Stimulated activated CD4-positive, alpha-beta T cell treated with anti-CD3 and anti-CD28 coated beads, Interleukin-12 subunit alpha, Interleukin-12 subunit beta, amount 100 ng/mL, for 48 hours (primary cell): ENCODE results near the gene EVX2.

Experiments used
- DNase-seq, 3 donors: peaks; one replicate each; pipeline ENCODE4 v3.0.0-alpha.2; 2020; ENCODE audit warnings: low read depth in 2 of 3, low spot score in 1 of 3

Gene EVX2

DNA sequence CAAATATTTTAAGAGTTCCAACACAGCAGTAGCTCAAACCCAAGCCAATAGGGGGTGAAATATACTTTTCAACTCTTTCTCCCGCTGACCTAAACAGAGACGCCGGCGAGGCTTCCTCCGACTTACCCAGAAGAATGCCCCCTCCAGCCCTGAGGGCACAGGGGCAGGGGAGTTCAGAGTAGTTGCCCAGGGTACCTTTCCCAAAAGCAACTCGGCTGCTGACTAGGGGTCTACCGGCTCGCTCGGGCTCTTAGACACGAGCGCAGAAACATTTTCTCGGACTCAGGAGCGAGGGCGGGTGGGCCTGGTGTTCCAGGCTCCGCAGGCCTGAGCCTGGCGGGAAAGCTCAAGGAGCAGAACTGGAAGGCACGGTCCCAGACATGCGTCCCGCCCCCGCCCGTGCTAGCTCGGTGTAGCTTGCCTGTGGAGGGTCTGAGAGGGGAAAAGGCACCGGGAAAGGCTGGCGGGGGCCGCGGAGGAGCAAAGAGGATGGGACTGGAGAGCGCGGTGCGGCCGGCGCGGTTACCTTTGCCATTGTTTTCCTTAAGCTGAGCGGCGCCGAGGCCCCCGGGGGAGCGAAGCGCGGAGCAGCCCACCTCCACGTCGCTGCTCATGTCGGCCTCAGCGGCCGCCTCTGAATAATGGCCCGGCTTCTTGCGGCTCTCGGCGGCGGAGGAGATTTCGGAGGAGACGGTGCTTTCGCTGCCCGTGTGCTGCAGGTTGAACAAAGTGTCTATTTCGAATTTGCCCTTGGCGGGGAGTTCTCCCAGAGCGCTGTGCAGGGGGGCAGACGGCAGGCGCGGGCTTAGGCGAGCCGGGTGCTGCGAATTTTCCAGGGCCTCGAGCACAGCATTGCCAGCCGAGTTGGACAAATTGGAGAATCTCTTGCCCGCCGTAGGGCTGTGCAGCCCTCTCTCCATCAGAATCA lies 674 bp downstream of the EVX2 start:
- DNase-seq: no peak

DNA sequence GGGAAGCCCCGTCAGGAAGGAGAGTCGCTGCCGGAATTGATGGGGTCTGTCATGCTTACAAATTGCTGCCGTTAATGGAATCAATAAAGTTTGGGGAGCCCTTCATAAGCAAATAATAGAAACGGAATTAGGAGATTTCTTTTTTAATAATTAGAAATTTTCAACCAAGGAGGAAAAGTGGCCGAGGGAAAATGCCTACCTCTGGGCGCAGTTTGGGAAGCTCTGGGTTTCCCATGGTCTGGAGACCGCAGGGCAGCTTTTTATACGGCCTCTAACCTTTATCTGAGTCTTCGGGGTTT lies 1.3 kb downstream of the EVX2 start:
- no peak for DNase-seq

DNA sequence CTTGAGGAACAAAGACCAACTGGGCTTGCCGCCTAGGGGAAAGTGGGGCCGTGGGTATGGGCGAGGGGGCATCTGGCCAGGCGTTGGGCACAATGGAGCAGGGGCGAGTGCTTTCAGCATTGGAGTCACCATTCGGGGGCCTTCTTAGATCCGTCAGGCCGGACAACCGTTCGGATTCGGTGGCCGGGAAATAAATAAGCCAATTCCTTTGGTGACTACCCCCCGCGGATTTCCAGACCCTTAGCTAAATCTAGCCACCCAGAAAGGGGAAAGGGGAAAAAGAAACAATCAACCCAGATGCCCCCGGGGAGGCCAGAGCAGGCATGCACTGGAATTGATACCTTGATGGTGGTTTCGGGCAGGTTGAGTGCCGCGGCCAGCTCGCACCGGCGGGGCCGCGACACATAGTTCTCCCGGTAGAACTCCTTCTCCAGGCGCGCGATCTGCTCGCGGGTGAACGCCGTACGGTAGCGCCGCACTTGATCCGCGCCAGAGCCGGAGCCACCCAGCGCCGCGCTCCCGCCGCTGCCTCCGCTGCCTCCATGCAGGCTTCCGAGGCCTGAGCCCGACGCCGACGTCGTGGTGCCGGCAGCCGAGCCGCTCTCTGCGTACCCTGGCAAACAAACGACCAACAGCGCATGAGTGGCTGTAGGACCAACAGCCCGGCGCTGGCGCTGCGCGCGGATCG lies 1.8 kb downstream of the EVX2 start:
- DNase-seq: no peak

DNA sequence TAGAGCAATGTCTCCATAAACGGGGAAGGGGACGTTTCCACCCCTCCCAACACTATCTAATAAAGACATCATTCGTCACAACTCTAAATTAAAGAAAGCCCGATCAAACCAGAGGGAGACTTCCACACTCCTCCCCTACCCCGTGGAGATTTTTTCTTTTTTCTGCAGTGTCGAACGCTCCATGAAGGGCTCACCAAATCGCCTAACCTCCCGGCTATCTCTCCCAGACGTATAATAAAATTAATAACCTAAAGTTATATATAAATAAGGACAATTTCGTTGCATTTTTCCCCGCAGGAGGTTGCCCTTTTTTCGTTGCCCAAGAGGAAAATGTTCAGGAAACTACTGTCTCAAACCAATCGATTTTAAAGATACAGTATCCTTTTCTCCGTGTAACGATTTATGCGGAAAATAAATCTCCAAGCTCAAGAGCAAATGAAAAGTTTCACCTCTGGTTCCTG lies 2.4 kb downstream of the EVX2 start:
- DNase-seq: no peak

DNA sequence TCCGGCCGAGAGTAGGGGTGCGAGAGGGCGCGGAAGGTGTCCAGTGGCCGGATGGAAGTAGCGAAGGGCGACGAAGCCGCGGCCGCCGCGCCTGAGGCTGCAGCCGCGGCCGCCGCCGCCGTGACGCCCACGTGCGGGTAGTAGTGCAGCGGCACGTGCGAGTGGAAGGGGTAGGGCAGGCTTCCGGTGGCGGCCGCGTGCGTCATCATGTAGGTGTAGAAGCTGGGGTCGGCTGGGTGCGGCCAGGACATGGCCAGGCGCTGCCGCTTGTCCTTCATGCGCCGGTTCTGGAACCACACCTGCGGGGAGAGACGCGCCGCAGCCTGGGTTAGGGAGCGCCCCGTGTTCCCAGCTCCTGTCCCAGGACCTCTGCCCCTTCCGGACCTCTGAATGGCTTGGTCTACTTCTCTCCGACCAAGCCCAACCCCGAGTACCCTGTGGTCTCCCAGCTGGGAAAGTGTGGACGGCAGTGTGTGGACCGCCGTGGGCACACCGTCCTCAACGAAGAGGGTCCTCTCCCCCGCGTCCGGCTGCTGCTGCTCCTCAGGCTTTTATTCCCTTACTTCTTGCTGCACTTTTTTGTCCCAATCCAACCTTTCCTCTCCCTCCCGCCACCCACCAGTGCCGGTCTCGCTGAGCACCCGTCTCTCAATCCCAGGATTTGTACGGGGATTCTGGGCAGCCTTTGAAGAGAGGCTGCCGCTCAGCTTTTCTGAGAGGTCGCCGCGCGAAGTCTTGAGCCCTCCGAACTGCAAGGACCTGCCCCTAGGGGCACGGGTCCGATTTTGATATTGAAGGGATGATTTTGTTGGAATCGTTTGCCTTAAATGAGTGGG lies 3.0 kb downstream of the EVX2 start:
- no peak for DNase-seq

DNA sequence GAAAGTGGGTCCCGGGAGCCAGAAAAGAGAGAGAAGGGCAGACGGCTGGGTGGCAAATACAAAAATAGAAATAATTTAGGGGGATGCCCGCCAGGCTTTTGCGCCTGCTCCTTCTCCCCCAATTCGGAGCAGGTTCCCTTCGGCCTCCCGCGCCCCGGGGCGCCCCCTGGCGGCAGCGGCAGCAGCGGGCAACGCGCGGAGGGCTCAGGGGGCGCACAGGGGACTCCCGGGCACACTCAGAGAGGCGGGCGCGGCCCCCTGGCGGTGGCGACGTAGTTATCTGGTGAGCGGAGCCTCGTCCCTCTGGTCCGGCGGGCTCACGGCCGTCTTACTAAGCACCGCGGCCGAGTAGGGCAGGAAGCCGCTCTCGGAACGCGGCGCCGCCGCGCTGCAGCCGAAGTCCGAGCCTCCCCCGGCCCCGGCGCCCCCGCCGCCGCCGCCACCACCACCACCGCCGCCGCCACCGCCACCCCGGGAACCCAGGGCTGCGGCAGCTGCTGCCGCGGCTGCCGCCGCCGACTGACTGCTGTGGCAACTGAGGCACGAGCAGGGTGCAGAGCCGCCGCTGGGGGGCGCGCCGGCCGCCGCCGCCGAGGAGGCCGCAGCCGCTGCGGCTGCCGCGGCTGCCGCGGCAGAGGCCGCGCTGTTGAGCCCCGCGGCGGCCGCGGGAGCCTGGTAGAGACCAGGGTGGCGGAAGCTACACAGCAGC lies 3.8 kb downstream of the EVX2 start:
- DNase-seq: no peak

DNA sequence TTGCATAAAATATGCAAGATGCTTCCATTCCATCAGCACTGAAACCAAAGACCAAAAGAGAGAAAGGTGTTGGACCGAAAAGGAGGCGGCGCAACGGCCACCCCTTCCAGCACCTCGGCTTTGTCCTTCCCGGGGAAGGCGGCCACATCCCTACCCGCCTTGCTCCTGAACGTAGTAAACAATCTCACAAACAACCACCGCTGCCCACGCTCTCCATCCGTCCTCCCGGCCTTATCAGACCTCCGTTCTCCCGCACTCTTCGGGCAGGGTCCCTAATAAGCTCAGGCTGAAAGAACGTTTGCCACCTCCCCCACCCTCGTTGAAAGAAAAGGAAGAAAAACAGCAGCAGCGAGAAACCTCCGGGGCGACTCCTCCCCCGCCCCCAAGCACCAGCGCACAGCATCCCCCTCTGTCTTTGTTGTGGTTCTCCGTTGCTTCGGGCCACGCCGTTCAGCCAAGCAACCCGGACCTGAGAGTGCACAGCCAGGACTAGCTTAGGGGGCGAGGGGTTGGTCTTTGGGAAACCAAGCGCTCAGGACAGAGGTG lies 4.4 kb downstream of the EVX2 start:
- DNase-seq: no peak

DNA sequence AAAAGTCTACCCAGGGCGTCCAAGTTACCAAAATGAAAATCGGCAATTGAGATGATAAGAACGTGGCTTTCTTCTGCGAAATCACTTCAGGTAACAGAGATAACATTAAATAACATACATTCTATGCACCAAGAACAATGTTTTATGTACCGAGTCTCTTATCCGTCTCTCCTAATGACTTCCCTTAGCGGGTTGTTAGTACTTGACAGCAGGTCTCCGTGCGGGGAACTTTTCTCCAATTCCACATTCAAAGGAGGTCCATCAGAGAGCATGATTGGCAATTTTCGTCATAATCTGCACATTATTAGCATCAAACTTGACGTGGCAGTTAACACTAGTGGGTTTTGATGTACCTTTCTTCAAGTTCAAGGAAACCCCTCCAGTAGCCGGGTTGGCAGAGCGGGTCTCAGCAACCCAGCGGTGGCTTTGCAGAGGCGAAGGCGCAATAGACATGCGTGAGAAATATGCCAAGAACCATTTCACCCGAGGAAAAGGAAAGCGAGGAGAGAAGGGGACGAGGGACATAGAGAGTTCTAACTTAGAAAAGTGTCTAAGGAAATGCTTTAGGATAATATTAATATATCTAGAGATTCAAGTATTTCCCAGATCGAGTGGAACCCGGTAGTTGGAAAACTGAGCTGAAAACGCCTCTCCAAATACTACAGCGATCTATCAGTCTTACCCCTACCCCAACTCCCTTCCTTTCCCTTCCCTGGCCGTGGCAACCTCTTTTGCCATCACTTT lies 5.0 kb downstream of the EVX2 start:
- no peak for DNase-seq

DNA sequence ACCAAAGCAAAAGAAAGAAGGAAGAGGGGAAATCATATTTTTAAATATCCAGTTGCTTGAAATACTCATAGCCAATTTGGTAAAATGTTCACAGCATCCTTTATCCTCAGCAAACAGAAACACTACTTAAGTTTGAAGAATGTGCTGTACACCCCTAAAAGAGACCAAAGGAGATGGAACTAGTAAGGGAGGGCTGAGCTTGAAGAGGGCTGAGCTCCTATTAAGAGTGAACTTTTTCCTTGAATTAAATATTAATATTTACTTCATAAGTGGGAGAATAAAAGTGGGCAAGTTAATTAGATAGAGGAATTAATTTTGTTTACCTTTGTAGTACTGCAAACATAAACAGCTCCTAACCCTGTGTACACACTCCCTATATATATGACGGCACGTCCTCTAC lies 7.0 kb downstream of the EVX2 start:
- DNase-seq: no peak

DNA sequence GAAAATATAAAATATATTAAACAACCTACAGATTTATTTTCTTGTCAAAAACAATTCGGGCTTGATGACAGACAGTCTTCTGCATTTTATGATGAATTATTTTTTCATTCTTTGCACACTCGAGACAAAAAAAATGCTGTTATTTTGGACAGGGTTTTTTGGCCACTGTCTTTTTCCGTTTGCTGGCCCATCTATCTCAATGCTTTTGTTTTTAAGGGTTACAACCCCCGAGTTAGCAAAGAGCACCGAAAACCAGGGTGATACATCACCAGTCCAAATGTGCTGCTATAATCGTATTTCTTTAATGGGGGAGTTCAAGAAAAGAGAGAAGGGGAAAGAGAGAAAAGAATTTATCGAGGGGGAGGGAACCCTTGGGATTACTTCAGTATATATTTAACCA lies 7.7 kb downstream of the EVX2 start:
- DNase-seq: no peak

DNA sequence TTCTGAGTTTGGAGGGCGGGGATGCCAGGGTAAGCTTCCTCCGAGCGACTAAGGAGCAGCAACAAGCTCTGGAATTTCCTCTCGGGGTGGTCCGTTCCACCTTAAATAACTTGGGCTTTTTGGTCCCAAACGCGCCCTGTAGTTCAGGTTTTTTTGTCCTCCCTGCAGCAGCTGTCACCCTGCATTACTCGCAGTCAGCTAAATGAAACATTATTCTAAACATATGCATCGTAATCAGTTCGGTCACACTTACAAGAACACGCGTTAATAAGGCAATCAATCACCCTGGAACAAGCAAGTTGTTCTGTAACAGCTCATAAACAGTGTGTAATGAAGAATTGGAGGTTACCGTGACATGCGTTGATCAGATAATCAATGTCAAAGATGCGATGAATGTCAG lies 8.3 kb downstream of the EVX2 start:
- no peak for DNase-seq

DNA sequence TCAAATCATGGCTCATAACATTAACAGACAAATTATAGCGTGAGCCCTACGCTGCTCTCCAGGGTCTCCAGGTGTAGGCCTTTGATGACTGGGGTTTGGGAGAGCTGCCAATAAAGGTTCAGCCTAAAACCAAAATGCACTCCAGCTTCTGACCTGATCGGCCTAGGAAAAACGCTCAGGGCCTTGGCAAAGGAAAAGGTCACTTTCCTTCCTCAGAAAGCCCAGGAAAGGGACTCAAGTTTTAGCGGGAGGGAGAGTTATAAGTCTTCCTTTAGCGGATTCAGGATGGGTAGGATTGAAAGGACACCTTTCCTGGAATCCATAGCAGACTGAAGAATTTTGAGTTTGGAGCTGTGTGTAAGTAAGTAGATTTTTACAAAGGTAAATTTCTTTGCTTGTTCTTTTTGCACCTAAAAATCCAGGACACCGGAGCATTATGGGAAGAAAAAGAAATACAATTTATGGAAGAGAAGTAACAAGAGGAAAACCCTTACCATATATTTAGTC lies 8.8 kb downstream of the EVX2 start:
- DNase-seq: no peak

DNA sequence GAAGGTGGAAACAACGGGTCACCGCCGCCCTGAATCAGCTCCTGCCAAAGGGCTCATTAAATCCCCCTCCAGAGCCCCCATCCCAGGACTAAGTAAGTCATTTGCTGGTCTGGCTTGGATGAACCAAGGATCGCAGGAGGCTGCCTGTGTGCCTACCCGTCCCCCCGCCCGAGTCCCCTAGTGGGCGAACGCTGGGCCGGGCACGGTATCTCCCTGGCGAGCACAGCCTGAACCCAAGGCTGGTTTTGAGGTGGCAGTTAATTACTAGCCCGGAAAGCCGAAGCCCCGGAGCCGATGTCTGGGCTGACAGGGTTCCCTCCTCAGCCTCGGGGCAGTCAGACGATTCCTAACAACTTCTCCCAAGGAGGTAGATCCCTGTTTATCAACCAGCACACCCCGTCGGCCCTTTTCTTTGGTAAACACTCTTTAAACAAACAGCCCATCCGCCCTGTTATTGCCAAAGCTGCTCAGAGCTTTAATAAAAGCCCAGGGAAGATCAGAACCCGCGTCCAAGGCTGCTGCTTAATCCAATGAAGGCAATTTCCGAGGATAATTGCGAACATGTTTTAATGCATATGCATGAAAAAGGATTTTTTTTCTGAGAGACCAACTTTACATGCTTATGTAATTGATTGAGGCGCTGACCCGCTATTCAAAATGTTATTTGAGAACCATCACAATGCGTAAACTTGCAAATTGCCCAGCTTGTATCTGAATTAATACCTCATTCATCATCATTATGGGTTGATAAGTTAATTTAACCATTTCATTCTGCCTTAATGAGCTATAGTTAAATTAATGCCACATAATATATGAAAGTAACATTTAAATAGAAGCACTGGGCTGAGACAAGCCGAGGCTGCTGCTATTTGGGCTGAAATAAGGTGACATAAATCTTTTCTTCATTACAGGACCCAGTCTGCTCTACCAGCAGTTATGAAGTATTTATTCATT lies 10.5 kb downstream of the EVX2 start:
- no peak for DNase-seq

DNA sequence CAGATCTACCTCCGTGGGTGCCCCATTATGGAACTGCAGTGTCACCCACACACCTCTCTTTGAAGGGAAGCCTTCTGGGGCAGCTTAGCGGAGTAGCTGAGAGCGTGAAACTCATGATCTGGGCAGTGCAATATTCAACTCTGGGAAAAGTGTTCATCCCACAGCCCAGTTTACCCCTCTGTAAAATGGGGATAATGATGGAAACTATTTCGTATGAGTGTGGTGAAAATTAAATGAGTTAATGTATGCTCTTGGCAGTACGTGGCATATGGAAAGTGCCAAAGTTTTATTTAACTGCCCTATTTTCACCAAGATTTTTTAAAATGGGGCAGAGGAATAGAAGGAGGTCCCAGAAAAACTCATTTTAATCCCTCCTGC lies 11.5 kb downstream of the EVX2 start:
- DNase-seq: no peak

DNA sequence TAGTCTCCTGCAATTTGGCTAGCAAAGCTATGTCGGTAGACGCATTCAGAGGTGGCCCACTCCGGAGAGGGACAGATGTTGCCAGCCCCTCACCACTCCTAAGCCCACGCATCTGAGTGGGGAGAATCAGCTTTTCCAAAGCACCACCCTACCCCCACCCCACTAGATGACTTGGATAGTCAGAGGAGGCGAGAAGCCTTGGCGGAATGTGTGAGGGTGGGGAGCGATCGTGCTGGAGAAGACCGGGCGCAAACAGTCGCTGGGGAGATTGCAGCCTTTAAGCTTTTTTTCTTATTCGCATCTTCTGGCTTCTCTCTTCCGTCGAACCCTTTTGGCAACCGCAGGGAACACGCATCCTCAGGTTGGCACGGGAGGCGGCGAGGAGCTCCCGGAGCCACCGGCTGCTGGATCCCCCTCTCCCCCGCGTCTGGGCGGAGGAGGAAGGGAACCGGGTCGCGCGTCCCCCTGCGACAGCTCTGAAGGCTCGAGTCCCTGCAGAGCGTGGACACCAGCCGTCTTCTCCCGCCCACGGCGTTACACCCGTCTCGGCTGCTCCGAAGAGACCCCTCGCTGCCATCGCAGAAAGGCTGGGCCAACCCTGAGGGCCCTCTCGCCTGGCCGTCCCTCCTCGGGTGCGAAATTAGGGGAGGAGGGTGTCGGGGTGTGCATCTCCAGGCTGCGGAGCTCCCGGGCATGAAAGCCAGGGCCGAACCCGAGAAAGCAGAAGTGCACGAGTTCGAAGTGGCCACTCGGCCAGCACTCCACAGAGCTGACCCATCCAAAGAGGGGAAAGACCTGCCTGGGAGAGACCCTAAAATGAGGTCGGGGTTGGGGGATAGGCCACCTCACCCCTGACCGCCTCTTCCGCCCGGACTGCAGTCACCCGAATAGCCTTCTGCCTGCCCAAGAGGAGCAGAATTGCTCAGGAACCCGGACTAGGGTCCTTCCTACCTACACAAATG lies 12.2 kb downstream of the EVX2 start:
- DNase-seq: no peak

DNA sequence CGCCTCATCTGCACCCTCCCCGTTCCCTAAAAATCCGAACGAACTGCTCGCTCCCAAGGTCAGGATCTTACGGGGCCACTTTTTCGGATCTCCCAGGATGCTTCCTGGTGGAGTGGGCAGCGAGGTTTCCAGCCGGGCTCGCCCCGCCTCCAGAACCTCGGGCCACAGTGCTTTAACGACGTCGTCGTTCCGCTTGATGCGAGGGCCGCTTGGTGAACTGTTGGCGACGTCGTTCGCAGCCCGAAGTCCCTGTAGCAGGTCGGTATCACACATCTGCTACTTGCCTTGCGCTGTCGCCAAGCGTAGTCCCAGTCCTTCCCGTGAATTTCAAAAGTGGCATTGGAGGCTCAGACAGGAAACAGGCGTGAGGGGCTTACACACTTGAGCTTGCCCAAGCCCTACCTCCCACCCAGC lies 15.3 kb downstream of the EVX2 start:
- no peak for DNase-seq

DNA sequence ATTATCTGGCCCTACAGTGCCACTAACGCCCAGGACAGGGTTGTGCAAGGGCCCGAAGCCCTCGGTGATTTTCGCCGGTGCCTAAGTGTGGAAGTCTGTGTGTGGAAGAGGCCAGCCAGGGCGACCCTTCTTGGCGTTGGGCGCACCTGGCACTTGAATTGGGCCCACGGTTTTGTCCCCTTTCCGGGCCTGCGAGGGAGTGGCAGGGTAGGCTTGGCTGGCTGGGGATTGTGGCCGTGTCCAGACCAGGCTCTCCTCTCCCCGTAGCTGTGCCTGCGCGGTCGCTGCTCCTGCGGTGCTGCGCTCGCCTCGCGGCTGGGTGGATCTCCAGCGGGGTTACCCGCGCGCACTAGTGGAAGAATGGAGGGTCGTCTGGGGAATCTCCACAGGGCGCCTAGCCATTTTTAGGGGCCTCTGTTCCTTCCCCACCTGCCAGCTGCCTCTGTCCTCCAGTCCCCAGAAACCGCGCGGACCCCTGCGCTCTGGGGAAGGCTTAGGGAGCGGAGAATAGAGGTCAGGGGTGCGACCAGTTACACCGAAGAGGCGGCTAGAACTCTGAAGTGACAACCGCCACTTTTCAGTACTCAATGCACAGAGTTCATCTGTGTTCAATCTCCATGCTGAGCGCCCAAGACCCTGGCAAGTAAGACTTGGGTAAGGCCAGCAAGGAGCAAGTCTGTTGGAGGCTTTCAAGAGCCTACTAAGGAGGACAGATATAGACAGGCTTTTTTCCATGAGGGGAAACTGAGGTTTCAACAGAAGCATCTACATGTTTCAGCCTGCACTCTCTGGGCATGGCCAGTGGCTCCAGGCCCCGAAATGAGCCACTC lies 16.0 kb downstream of the EVX2 start:
- DNase-seq: no peak
